ENCODE data around the gene MGAT5. TPM values are rescaled to one million over a fixed set of nuclear protein-coding genes. Genes with fewer than 3 reads are reported as not detected.

Gene MGAT5
- total RNA-seq, 2 experiments from 2014 or later: 45.3 to 52.3 TPM

- CTCF ChIA-PET: no interaction called here
These were observed 87.6 kb downstream of the MGAT5 start for GRCh38 chr2:134341476-134341875.

DNA sequence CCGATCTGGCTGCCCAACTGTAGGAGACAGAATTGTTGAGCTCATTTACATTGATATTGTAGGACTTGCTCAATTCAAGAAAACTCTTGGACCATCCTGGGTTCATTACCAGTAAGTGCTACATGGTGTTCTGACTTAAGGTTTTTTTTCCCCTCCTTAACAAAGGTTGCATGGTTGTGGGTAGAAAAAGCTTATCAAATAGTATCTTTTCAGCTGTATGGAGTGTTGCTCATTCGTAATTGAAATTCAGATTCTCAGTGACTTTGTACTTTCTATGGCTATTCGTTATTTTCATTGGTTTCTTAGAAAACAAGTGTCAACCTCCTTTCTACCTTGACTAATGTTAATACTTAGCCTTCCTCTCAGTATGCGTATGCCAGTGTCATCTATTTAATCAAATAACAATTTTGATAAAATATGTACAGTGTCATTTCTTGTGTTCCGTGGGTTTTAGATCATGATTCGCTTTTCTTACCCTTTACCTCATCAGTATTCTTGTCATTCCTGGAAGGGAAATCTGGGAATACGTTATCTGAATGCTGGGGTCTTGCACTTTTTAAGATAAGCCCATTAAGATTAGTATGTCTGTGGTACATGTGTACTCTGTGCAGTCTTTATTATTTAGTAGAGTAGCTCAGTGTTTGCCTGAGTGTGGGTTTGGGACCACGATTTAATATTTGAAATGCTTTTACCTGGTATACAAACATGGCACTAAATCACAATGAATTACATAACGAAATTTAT, 91.3 kb downstream of the MGAT5 start:
- CTCF ChIA-PET: no interaction called here
- POLR2A ChIA-PET: no interaction called here

More at GRCh38 chr2:134341476-134341875, 87.6 kb downstream of the MGAT5 start:
- POLR2A ChIA-PET: no interaction called here

DNA sequence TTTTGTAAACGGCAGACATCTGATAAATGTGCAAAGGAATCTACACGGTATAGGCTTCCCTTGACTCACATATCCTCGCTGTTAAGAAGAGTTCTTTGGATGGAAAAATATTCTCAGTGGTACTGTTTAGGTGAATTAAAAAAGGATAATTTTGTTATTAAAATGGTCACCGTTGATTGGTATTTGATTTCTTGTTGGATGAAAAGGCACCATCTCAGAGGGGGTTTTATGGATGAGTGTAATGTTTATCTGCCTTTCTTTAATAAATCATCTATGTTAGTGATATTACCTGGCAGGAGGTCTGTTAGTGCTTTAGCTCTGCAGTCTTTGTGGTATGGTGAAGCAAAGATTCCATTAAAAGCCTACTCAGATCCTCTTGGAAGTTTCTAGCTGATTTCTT, 92.3 kb downstream of the MGAT5 start:
- ChIA-PET CTCF (no interaction called here), POLR2A (no interaction called here)

DNA sequence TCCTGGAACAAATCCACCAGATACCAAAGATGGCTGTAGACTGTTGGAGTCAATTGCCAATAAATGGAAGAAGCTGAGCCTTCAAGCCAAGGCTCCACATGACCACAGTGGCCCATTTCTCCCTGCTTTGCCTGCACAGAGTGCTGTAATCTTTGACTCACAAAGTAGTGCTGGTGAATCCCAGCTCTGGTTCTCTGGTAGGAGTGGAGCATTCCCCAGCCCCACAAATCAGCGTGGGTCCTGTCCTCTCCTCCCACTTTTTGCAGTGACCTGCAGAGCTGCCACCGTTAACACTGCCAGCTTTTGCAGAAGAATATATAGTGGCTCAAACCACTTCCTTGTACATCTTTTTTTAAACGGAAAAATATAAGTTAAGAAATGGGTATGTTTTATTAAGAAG, 93.9 kb downstream of the MGAT5 start:
- CTCF ChIA-PET: interaction anchor here (1.1 kb wide), 1 partner anchor 337 kb away, joined by 3 read pairs; no protein-coding TSS in a partner anchor

DNA sequence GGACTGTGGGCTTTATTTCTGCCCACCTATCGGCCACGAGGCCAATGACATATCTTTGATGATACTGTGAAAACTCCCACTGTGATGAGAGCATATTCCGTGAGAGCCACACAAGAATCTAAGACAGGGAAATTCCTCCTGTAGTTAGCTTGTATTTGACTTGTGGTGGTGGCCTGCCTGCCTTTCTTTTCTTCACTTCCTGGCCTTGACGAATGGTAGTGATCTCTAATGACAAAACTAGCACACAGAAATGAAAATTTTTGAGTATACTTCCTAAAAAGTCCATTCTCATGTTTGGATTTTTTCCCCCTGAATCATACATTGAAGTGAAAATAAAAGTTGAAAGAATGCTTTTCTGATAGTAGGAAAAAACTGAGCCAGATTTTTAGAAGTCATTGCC, 94.4 kb downstream of the MGAT5 start:
- ChIA-PET POLR2A (no interaction called here), CTCF (interaction anchor here (1.1 kb wide), 1 partner anchor 337 kb away, joined by 3 read pairs; no protein-coding TSS in a partner anchor)

More for the DNA sequence above, 93.9 kb downstream of the MGAT5 start:
- POLR2A ChIA-PET: no interaction called here

DNA sequence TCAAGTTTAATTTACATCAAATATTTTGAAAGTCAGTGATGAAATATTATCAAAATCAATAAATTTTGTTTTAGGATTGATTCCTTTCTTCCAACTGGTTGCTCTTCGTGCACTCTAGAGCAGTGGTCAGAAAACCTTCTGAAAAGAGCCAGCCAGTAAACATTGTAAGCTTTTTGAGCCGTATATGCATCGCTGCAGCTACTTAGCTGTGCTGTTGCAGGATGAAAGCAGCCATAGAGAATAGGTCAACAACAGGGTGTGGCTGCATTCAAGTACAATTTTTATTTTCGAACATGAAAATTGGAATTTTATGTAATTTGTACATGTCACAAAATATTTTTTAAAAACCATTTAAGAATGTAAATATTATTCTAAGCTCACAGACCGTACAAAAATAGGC, 94.9 kb downstream of the MGAT5 start:
- ChIA-PET CTCF (no interaction called here), POLR2A (no interaction called here)

DNA sequence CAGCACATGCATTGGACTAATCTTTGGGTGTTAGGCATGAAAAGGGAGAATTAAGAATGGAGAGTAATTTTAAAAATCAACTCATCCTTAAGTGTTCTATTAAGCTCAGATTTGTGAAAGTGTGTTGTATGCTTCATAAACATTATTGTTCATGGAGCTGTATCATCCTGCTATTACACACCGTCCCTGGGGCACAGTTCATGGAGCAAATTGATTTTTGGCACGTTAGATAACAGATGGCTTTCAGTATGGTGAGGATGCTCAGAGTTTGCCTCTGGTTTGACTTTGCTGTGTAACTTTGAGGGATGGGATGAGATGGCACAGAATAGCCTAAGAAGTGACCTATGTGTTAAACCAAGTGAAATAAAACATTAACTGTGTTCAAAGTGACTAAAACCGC, 97.1 kb downstream of the MGAT5 start:
- ChIA-PET POLR2A (no interaction called here), CTCF (no interaction called here)

DNA sequence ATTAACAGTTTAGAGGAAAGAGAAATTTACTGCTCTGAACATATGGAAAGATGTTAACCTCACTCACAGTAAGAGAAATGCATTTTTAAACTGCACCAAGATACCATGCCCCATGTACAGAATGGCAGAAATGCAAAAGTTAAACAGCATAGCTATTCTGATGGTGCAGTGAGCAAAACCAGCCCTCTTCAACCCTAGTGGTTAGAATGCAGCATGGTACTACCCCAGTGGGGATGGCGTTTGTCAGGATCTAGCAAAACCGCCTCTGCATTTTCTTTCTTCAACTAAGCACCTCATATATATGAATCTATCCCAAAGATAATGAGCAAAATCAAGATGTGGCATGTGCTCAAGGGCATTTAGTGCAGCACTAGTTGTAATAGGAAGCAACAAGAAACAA, 98.0 kb downstream of the MGAT5 start:
- ChIA-PET CTCF (no interaction called here), POLR2A (no interaction called here)

GRCh38 chr2:134352844-134353243, 99.0 kb downstream of the MGAT5 start:
- ChIA-PET CTCF (no interaction called here), POLR2A (no interaction called here)

DNA sequence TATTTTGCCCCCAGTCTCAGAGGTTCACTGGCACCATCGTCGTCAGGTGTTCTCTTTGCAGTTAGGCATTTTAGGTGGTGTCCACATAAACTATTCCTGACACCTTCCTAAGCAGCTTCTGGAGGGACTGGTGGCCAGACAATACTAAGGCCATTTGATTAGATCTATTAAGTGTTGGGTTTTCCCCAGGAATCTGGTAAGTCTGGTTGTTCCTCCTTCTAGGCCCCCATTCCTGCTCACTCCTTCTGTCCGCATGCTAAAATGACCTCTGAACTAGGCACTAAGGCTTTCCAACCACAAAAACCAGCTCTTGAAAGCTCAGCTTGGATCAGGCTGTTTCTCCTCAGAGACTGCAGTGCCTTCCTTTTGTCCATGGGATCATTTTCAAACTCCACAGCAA, 100.7 kb downstream of the MGAT5 start:
- CTCF ChIA-PET: no interaction called here
- POLR2A ChIA-PET: no interaction called here

GRCh38 chr2:134357814-134358213, 103.9 kb downstream of the MGAT5 start:
- ChIA-PET POLR2A (no interaction called here), CTCF (no interaction called here)

- POLR2A ChIA-PET: no interaction called here
These were observed 105.7 kb downstream of the MGAT5 start for GRCh38 chr2:134359367-134360081.

DNA sequence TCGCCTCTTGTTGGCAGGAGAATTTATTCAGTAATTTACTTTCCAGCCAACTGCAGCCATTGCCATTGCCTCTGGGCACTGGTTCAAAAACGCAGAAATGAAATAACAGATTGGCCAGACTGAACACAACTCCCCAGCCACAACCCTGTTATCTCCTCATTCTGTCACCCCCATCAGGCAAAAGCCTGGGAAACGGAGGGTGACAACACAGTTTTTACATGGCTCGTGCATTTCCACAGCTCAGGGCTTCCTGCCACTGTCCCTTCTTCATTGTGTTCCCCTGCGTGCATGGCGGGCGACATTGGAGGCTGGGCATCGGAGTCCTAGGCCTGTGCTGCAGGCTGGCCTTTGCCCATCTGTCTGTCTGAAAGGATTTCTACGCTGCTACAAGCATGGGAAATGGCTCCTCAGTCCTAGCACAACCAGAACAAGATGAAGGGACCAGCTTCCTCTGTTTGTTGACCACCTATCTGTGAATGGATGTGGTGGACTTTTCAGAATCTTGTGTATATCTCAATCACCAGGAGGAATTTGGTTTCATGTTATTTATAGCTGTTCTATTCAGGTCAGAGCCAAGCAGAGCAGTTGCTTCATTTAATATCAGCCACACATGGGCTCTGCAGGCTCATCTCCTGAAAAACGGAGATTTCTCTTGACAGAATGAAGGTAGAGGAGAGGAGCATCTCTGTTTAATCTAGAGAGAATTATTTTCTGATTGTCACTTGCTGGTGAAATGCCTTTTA, 107.0 kb downstream of the MGAT5 start:
- POLR2A ChIA-PET: no interaction called here
- CTCF ChIA-PET: no interaction called here

More at GRCh38 chr2:134359367-134360081, 105.7 kb downstream of the MGAT5 start:
- CTCF ChIA-PET: interaction anchor here (1.6 kb wide), 1 partner anchor 16 kb away, joined by 3 read pairs; no protein-coding TSS in a partner anchor

- CTCF ChIA-PET: interaction anchor here (1.2 kb wide), 1 partner anchor 32 kb away, joined by 3 read pairs; no protein-coding TSS in a partner anchor
- POLR2A ChIA-PET: no interaction called here
These were observed 107.8 kb downstream of the MGAT5 start for GRCh38 chr2:134361648-134362047.

GRCh38 chr2:134362152-134362668, 108.3 kb downstream of the MGAT5 start:
- CTCF ChIA-PET: interaction anchor here (1.2 kb wide), 1 partner anchor 33 kb away, joined by 3 read pairs; no protein-coding TSS in a partner anchor
- POLR2A ChIA-PET: no interaction called here

- ChIA-PET CTCF (no interaction called here), POLR2A (no interaction called here)
These were observed 108.9 kb downstream of the MGAT5 start for GRCh38 chr2:134362740-134363139.

- ChIA-PET CTCF (no interaction called here), POLR2A (no interaction called here)
These were observed 111.5 kb downstream of the MGAT5 start for GRCh38 chr2:134365356-134365755.

GRCh38 chr2:134366359-134366758, 112.5 kb downstream of the MGAT5 start:
- CTCF ChIA-PET: no interaction called here
- POLR2A ChIA-PET: no interaction called here

DNA sequence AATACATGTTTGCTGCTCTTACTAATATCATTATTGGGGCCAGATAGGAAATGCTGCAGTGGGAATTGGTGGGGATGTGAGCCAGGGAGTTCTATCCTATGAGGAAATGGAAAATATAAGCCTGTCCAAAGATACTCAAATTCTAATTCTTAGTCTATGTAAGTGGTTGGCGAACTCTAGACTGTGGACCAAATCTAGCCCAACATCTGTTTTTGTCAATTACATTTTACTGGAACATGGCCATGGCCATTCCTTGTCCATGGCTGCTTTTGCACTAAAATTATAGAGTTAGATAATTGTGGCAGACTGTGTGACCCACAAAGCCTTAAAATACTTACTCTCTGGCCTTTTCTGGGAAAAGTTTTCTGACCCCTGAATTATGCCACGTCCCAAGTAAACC, 113.3 kb downstream of the MGAT5 start:
- ChIA-PET POLR2A (no interaction called here), CTCF (no interaction called here)

DNA sequence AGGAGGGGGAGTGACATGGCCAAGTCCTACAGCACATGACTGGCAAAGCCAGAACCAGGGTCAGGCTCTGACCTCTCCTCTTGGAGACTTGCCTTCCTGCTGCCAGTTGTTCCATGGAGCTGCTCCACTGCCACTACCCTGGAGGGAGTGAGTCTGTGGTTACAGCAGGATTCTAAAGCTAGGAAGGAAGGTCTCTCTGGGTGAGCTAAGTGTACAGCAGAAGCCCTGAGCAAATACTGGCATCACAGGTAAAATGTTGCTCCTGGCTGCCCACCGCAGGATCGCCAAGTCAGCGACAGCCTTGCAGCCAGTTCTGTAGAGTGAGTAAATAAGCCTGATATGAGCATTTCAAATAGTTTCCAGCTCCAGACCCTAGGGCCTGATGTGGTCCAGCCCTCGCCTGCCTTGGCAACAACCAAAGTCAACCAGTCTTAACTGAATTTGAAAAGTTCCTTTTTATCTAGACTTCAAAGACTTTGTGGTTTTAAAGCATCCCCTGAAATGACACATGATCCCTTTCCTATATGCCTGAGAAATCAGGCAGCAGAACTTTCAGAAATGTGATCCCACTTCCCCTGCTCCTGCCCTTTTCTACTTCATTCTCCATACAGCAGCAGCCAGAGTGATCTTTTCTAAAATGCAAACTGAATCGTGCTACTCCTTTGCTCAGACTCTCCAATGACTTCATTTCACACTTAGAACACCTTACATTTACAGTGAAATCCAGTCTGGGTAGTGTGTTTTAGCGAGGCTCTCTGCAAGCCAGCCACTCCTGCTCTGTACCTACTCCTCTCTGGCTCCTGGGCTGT, 114.3 kb downstream of the MGAT5 start:
- ChIA-PET POLR2A (no interaction called here), CTCF (interaction anchor here (0.8 kb wide), 1 partner anchor 51 kb away, joined by 3 read pairs; no protein-coding TSS in a partner anchor)

All from activated CD8-positive, alpha-beta memory T cell treated with anti-CD3 and anti-CD28 coated beads for 36 hours (primary cell).